Endodermal cell (in vitro differentiated cells): Measurements from ENCODE around the gene URB1. TPM values are rescaled to one million over a fixed set of nuclear protein-coding genes. Genes with fewer than 3 reads are reported as not detected.
A peak's percentile ranks its signal among the peaks of the same experiment; 100 is the strongest.

Experiments used
- DNase-seq: peaks from one replicate; pipeline ENCODE4 v3.0.0-alpha.2; 2017
- H3K27ac ChIP-seq: 2 replicates; pipeline ENCODE4 v1.5.1; 2013; ENCODE audit warnings: mild to moderate bottlenecking, low read depth, low read length, moderate library complexity
- H3K27me3 ChIP-seq: 2 replicates; pipeline ENCODE4 v1.6.1; 2013; ENCODE audit warnings: mild to moderate bottlenecking, low read length, moderate library complexity; ENCODE audit not compliant: insufficient read depth, control insufficient read depth, poor library complexity, severe bottlenecking
- H3K36me3 ChIP-seq: 2 replicates; pipeline ENCODE4 v1.7.0; 2013; ENCODE audit warnings: mild to moderate bottlenecking, low read length, moderate library complexity; ENCODE audit not compliant: control insufficient read depth, insufficient read depth
- H3K4me1 ChIP-seq: one replicate; pipeline ENCODE4 v1.7.0; 2013; ENCODE audit warnings: low read length; ENCODE audit not compliant: control insufficient read depth, insufficient read depth
- H3K4me3 ChIP-seq: 2 replicates; pipeline ENCODE4 v1.5.1; 2013; ENCODE audit warnings: mild to moderate bottlenecking, low read length, moderate library complexity
- H3K9ac ChIP-seq: 2 replicates; pipeline ENCODE4 v1.6.1; 2013; ENCODE audit warnings: mild to moderate bottlenecking, low read length, moderate library complexity; ENCODE audit not compliant: poor library complexity, severe bottlenecking; ENCODE audit errors: extremely low read depth
- H3K9me3 ChIP-seq: 2 replicates; pipeline ENCODE4 v1.6.1; 2013; ENCODE audit warnings: mild to moderate bottlenecking, low read length, moderate library complexity; ENCODE audit not compliant: control insufficient read depth
- H3K27ac Mint-ChIP-seq: 2 replicates; pipeline ENCODE4 v1.8.0; 2020; ENCODE audit warnings: mixed read lengths
- H3K27me3 Mint-ChIP-seq: 2 replicates; pipeline ENCODE4 v1.8.0; 2021; ENCODE audit warnings: mild to moderate bottlenecking, mixed read lengths; ENCODE audit not compliant: insufficient read depth
- H3K36me3 Mint-ChIP-seq: 2 replicates; pipeline ENCODE4 v1.8.0; 2020; ENCODE audit warnings: low read depth, mixed read lengths
- H3K4me1 Mint-ChIP-seq: 2 replicates; pipeline ENCODE4 v1.8.0; 2020; ENCODE audit warnings: mixed read lengths
- H3K4me3 Mint-ChIP-seq: 2 replicates; pipeline ENCODE4 v1.8.0; 2020; ENCODE audit warnings: mild to moderate bottlenecking, moderate library complexity, mixed read lengths
- H3K9me3 Mint-ChIP-seq: 2 replicates; pipeline ENCODE4 v1.8.0; 2020; ENCODE audit warnings: mild to moderate bottlenecking, mixed read lengths
- WGBS, 2 experiments: methylation state at CpG; one replicate each; pipeline versions ENCODE4 v1.1.5 to v1.1.7; 2013; ENCODE audit warnings: missing lambda C conversion rate in 2 of 2, mixed read lengths in 1 of 2; ENCODE audit not compliant: insufficient coverage in 1 of 2, insufficient read length in 1 of 2; 5-methylcytosine and 5-hydroxymethylcytosine counted together
- total RNA-seq, 2 donors: library from RNA; stranded (reverse); fragmentation: NEBNext Ultra II Directional in 1 of 2; extraction: Animal tissue kit (Norgen Biotek cat#: 25700) in 1 of 2; gene quantifications; 2 replicates in 1 of 2; 3 replicates in 1 of 2; pipeline ENCODE4 v1.2.1, GENCODE V29; 2021
- TF ChIP-seq, protein P1 (sequence below): fragments of 200-600 bp; sonication (generic); conservative IDR thresholded peaks from 2 replicates; pipeline ENCODE4 v1.5.0; 2021; ENCODE audit warnings: antibody characterized with exemption, mild to moderate bottlenecking

URB1 gene
- total RNA-seq, 2 donors from 2014 or later = 9.4 to 14.0 TPM

- 94 to 95% methylated on average over 4 of the region's 4 CpGs for WGBS, 2 experiments
- Mint-ChIP-seq H3K4me3 (no peak overlapping the region), H3K9me3 (peaks cover 17% of the 10 kb centered on the region), H3K27me3 (peaks cover 16% of the 10 kb centered on the region), H3K27ac (no peak overlapping the region), H3K4me1 (no peaks in the 10 kb centered on the region), H3K36me3 (no peaks in the 10 kb centered on the region)
- TF ChIP-seq, protein P1, sequence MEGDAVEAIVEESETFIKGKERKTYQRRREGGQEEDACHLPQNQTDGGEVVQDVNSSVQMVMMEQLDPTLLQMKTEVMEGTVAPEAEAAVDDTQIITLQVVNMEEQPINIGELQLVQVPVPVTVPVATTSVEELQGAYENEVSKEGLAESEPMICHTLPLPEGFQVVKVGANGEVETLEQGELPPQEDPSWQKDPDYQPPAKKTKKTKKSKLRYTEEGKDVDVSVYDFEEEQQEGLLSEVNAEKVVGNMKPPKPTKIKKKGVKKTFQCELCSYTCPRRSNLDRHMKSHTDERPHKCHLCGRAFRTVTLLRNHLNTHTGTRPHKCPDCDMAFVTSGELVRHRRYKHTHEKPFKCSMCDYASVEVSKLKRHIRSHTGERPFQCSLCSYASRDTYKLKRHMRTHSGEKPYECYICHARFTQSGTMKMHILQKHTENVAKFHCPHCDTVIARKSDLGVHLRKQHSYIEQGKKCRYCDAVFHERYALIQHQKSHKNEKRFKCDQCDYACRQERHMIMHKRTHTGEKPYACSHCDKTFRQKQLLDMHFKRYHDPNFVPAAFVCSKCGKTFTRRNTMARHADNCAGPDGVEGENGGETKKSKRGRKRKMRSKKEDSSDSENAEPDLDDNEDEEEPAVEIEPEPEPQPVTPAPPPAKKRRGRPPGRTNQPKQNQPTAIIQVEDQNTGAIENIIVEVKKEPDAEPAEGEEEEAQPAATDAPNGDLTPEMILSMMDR = peak; percentile 42
- Histone ChIP-seq H3K9me3 (peaks cover 11% of the 10 kb centered on the region), H3K27ac (no peak overlapping the region), H3K36me3 (no peaks in the 10 kb centered on the region), H3K27me3 (no peaks in the 10 kb centered on the region), H3K4me3 (no peak overlapping the region), H3K4me1 (no peaks in the 10 kb centered on the region), H3K9ac (no peak overlapping the region)
- DNase-seq = no peak
These were observed 32.8 kb upstream of the URB1 start for GRCh38 chr21:32425628-32426027.

GRCh38 chr21:32424674-32425073, 31.9 kb upstream of the URB1 start:
- Histone ChIP-seq H3K9me3 (peaks cover 11% of the 10 kb centered on the region), H3K36me3 (no peaks in the 10 kb centered on the region), H3K27ac (no peak overlapping the region), H3K9ac (no peak overlapping the region), H3K4me3 (no peak overlapping the region), H3K27me3 (no peaks in the 10 kb centered on the region), H3K4me1 (no peaks in the 10 kb centered on the region)
- TF ChIP-seq, protein P1 = no peak
- Mint-ChIP-seq H3K4me3 (no peak overlapping the region), H3K27ac (no peak overlapping the region), H3K9me3 (peaks cover 11% of the 10 kb centered on the region), H3K36me3 (no peaks in the 10 kb centered on the region), H3K4me1 (no peaks in the 10 kb centered on the region), H3K27me3 (peaks cover 16% of the 10 kb centered on the region)
- WGBS, 2 experiments = 89 to 94% methylated on average over 2 to 5 of the region's 5 CpGs
- no peak for DNase-seq

GRCh38 chr21:32424191-32424535, 31.4 kb upstream of the URB1 start:
- H3K27ac ChIP-seq = no peak overlapping the region
- H3K4me1 Mint-ChIP-seq = no peaks in the 10 kb centered on the region

More at GRCh38 chr21:32424191-32424535, 31.4 kb upstream of the URB1 start:
- Mint-ChIP-seq H3K27me3 (peaks cover 16% of the 10 kb centered on the region), H3K36me3 (no peaks in the 10 kb centered on the region), H3K9me3 (peaks cover 11% of the 10 kb centered on the region), H3K4me3 (no peak overlapping the region), H3K27ac (no peak overlapping the region)
- TF ChIP-seq, protein P1 = no peak
- no peaks in the 10 kb centered on the region for H3K36me3 ChIP-seq
- peaks cover 11% of the 10 kb centered on the region for H3K9me3 ChIP-seq
- H3K4me3 ChIP-seq = no peak overlapping the region
- no peak for DNase-seq
- 87% methylated on average over 2 of the region's 2 CpGs; no CpG with 5 or more reads in 1 of the 2 experiments for WGBS, 2 experiments
- H3K27me3 ChIP-seq = no peaks in the 10 kb centered on the region
- no peaks in the 10 kb centered on the region for H3K4me1 ChIP-seq
- H3K9ac ChIP-seq = no peak overlapping the region
